Activated CD4-positive, CD25-positive, alpha-beta regulatory T cell treated with anti-CD3 and anti-CD28 coated beads, Interleukin-2, amount 50 U/mL, for 16 hours (primary cell): ENCODE data around the gene SLC35F3.
"Not testable (repeated sequence)": the region's sequence is repeated elsewhere in the genome, so short reads cannot be mapped to it uniquely, and the experiment has no call there.

Experiments used
- DNase-seq: peaks from one replicate; pipeline ENCODE4 v3.0.0-alpha.2; 2020; ENCODE audit warnings: low read depth, low spot score

SLC35F3 gene

GRCh38 chr1:234316937-234317336 is 412.5 kb downstream of the SLC35F3 start:
- DNase-seq: no peak

GRCh38 chr1:234320069-234320468 is 415.6 kb downstream of the SLC35F3 start:
- no peak for DNase-seq

GRCh38 chr1:234320549-234320948 is 416.1 kb downstream of the SLC35F3 start:
- DNase-seq: no peak

DNA sequence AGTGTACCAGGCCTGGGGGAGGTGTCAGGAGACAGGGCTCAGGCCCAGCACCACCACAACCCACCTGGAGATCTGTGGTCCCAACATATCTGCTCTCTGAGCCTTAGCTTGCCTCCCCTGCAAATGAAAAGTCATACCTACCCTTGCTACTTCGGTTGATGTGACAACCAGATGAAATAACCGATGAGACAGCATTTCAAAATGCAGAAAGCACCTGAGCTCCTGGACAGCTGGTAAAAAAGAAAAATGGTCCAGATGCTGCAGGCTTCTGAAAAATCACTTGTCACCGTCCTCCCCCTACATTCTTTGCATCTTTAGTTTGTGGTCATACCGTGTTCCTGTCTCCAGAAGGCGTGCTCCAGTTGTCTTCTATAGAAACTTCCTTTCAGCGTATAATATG is 416.8 kb downstream of the SLC35F3 start:
- no peak for DNase-seq

DNA sequence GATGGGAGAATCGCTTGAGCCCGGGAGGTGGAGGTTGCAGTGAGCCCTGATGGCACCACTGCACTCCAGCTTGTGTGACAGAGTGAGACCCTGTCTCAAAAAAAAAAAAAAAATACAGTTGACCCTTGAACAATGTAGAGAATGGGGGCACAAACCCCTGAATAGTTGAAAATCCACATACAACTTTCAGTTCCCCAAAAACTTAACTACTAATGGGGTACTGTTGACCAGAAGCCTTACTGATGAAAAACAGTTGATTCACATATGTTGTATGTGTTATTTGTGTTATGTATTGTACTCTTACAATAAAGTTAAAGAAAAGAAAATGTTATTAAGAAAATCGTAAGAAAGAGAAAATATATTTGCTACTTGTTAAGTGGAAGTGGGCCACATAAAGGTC is 417.6 kb downstream of the SLC35F3 start:
- no peak for DNase-seq

- no peak for DNase-seq
Observed at GRCh38 chr1:234322979-234323378, 418.5 kb downstream of the SLC35F3 start.

- no peak for DNase-seq
Observed at GRCh38 chr1:234324821-234325220, 420.3 kb downstream of the SLC35F3 start.

GRCh38 chr1:234325878-234326496 is 421.5 kb downstream of the SLC35F3 start:
- no peak for DNase-seq

GRCh38 chr1:234326497-234327366 is 422.3 kb downstream of the SLC35F3 start:
- peak; percentile 53 for DNase-seq

DNA sequence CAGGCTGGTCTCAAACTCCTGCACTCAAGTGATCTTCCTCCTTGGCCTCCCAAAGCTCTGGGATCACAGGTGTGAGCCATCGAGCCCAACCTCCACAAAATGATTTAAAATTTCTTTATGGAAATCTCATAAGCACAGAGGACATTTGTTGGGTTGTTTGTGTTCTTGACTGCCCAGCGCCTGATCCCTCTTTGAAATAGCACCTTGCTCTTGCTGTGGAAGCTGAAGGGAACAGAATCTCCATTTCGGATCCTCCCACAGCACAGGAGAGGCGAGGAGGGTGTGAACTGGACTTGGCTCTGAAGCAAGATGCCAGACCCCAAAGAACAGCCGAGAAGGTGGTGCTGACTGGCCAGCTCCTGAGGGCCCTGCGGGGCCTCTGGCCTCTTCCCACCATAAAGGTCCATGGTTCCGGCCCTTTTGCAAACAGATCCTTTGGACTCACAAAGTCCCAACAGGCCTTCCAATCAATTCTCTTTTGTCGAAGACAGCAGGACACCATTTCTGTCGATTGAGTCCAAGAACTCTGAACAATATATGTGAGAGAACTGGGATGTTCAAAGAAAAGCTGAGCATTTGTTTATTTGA is 423.2 kb downstream of the SLC35F3 start:
- no peak for DNase-seq

DNA sequence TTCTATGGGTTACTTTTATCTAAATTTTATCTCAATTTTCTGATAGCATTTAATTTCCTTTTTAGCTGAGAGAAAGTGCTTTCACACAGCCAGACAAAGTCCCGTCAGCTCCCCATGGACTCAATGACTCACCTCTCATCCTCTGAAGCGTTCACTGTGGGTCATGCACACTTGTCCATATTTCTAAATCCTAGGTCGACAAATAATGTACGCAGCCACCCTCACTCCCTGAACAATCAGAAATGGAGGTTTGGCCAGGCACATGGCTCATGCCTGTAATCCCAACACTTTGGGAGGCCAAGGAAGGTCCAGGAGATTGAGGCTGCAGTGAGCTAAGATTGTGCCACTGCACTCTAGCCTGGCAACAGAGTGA is 426.4 kb downstream of the SLC35F3 start:
- DNase-seq: no peak

GRCh38 chr1:234331507-234331906 is 427.0 kb downstream of the SLC35F3 start:
- DNase-seq: no peak

GRCh38 chr1:234336359-234336758 is 431.9 kb downstream of the SLC35F3 start:
- no peak for DNase-seq

GRCh38 chr1:234337233-234337632 is 432.8 kb downstream of the SLC35F3 start:
- no peak for DNase-seq

- no peak for DNase-seq
Observed at GRCh38 chr1:234340528-234340927, 436.1 kb downstream of the SLC35F3 start.

DNA sequence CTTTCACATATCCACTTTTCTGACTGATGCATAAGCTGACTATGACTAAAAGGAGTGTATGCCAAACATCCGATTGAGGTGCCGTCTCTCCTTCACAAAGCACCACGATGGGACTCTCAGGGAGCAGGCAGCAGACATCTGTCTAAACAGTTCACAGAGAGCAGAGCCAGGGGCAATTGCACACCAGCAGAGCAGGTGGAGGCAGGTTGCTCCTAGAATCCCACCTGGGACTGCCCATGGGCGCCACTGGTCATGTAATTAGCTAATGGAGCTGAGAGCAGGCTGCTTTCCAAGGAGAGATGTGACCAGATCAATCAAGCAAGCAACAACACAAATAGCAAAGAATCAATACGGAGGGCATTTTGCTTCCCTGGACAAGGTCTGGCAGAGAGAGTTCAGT is 438.3 kb downstream of the SLC35F3 start:
- DNase-seq: no peak

GRCh38 chr1:234345237-234345636 is 440.8 kb downstream of the SLC35F3 start:
- no peak for DNase-seq

DNA sequence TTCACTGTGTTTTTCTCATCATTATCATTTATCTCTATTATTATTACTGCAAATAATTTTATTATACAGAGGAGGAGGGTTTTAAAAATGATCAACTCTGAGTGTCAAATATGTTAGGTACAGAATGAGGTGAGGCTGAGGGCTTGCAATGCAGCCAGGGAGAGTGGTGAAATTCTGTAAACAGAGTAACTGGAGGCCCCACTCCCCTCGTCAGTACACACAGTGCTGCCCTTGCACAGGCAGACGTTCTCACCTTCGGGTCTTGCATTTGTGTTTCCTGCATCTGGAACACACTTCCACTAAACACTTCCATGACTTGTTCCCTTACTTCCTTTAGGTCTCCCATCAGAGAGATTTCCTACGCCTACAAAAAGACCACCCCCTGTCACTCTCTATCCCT is 444.5 kb downstream of the SLC35F3 start:
- no peak for DNase-seq

DNA sequence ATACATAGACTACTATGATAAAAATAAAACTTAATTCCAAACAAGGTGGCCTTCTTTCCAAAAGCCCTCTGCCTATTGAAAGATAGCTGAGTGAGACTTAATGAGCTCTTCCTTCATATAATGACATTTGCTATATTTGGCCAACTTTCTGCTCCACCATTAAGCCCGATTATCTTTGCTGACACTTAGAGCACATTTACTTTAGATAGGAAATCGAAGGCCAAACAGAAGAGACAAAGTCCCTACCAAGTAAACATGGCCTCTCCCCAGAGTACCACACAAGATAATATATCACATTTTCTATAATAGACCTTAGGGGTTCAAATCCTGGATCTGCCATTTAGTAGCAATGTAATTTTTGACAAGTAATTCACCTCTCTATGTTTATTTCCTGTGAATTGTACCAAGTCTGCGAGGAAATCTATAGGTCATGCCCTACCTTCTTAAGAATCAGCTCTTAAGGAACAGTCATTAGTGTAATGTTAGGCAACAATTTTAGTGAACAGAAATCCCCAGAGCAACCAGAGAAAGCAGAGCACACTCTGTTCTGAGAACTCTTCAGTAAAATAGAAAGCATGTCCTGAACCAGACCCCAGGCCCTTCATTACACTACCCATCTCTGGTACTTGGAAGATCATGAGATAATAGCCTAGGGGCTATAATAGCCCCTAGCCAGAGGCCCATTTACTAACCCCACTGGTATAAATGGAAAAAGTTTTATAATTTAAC is 451.5 kb downstream of the SLC35F3 start:
- DNase-seq: no peak

DNA sequence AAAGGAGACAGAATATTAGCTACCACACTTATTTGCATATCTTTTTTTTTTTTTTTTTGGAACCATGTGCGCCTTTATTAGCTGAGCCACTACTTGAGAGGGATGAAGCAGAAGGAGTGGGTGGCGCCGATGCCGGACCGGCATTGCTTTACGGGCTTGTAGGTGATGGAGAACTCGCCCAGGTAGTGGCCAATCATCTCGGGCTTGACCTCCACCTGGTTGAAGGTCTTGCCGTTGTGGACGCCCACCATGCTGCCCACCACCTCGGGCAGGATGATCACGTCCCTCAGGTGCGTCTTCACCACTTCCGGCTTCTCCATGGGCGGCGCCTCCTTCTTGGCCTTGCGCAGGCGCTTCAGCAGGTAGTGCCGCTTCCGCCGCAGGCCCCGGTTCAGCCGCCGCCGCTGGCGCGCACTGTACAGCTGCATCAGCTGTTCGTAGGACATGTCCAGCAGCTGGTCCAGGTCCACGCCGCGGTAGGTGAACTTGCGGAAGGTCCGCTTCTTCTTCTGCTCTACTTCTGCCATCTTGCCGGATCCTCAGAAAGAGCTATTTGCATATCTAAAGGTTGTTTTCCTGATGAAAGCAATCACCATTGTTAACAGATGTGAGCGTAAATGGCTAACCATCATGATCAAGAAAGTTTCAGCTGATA is 452.3 kb downstream of the SLC35F3 start:
- DNase-seq: not testable (repeated sequence)

GRCh38 chr1:234357831-234358230 is 453.4 kb downstream of the SLC35F3 start:
- no peak for DNase-seq
